Right atrium auricular region (tissue), 2 donors: ENCODE data around the gene HERC2. TPM values are rescaled to one million over a fixed set of nuclear protein-coding genes. Genes with fewer than 3 reads are reported as not detected.

Source experiments
- DNase-seq: peaks from one replicate; pipeline ENCODE4 v3.0.0-alpha.2; 2019; ENCODE audit warnings: low spot score
- H3K27ac ChIP-seq, 2 donors: fragments of 200-600 bp; sonication (generic); 1 replicate in 1 of 2; 2 replicates in 1 of 2; pipeline ENCODE4 v1.5.1; 2016 to 2019
- H3K27me3 ChIP-seq, 2 donors: fragments of 200-600 bp; sonication (generic); one replicate each; pipeline versions ENCODE4 v1.5.1 to v1.6.0; 2017 to 2019
- H3K36me3 ChIP-seq: fragments of 200-600 bp; sonication (generic); one replicate; pipeline ENCODE4 v1.5.1; 2016
- H3K4me1 ChIP-seq, 2 donors: fragments of 200-600 bp; sonication (generic); one replicate each; pipeline versions ENCODE4 v1.5.1 to v1.6.0; 2017 to 2019
- H3K4me3 ChIP-seq, 2 donors: fragments of 200-600 bp; sonication (generic); 1 replicate in 1 of 2; 2 replicates in 1 of 2; pipeline ENCODE4 v1.5.1; 2017 to 2019; ENCODE audit warnings: mild to moderate bottlenecking in 1 of 2, moderate library complexity in 1 of 2
- H3K9me3 ChIP-seq, 2 donors: fragments of 200-600 bp; sonication (generic); one replicate each; pipeline ENCODE4 v1.5.1; 2019
- CTCF ChIP-seq, 2 donors: fragments of 200-600 bp; sonication (generic); IDR thresholded peaks; one replicate each; pipeline ENCODE4 v1.5.1; 2019; ENCODE audit warnings: antibody characterized with exemption in 2 of 2
- total RNA-seq, 2 donors: library from RNA; depleted of rRNA; stranded (reverse); fragments of >200 nt; gene quantifications; one replicate each; pipeline ENCODE4 v1.1.0, GENCODE V29; 2016

The HERC2 gene
- total RNA-seq, 2 donors from 2014 or later: 50.8 to 62.4 TPM

DNA sequence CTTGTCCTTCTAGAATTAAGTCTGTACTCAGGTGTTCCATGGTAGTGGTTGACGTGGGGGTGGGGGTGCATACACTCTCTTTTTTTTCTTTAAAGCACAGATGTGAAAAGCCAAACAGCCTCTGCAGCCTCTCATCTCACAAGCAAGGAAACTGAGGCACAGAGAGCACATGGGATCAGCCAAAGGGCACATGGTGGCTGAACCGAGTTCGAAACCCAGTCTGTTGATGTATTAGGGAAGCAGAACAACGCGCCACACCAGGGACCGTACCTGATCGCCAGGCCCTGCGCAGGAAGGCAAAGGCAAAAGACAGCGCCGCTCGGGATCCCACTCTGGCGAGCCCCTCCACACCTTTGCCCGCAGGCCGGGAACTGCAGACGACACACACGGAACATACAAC is 47.3 kb downstream of the HERC2 start:
- H3K9me3 ChIP-seq: no peaks in the 10 kb centered on the region
- H3K4me3 ChIP-seq: no peak overlapping the region
- TF ChIP-seq CTCF (IDR thresholded peaks at IDR 0.05): no peak
- H3K4me1 ChIP-seq: no peaks in the 10 kb centered on the region
- H3K27me3 ChIP-seq: no peaks in the 10 kb centered on the region
- H3K27ac ChIP-seq: no peak overlapping the region
- peaks cover 37% of the 10 kb centered on the region for H3K36me3 ChIP-seq
- no peak for DNase-seq

DNA sequence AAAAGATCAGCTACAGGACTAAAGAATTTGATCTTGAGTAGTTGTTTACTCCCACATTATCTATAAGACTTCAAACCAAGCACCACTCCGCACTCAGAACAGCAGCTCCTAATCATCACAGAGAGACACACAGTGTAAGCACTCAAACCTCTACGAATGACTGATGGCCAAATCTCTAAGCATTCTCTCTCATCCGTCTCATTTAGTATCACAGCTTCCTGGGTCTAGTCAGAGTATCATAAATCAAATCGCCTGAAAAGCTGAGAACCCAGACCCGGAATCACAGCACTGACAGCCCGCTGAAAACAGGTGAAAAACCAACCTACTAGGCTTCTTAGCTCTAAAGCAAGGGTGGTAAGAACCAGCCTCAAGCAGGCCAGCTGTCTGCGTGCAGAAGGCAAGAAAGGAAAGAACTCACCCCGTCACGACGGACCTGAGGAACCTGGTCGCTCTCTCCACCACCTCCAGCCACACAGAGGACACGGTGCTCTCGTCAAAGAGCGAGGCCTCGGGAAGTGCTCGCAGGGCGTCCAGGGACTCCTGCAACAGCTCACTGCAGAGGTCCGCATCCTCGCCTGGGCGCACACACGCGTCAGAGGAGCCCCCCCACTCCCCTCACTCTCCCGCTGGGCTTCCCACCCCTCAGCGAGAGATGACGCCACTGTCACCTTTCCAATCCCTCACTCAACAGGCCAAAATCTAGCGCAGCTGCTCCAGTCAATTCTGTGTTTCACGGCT is 47.9 kb downstream of the HERC2 start:
- H3K9me3 ChIP-seq: no peaks in the 10 kb centered on the region
- H3K4me3 ChIP-seq: no peak overlapping the region
- H3K4me1 ChIP-seq: no peaks in the 10 kb centered on the region
- no peak for TF ChIP-seq CTCF (IDR thresholded peaks at IDR 0.05)
- peaks cover 39% of the 10 kb centered on the region for H3K36me3 ChIP-seq
- no peaks in the 10 kb centered on the region for H3K27me3 ChIP-seq
- DNase-seq: no peak
- H3K27ac ChIP-seq: no peak overlapping the region

DNA sequence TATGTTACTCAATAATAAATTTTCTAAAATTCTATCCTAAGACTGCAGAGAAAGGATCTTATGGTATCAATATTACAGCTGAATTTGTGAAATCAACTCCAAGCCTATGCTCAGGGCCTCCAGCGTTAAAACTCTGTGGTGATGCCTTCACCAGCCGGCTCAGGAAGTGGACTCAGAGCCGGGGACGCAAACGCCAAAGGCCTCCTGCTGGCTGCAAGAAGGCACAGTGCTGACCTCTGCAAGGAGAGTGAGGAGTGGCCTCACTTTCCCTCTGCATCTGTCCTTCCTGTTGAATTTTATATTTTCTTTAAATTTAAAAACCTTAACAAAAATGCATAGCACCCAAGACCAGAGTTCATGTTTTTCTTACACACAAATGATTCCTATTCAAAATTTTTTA is 48.5 kb downstream of the HERC2 start:
- Histone ChIP-seq H3K27ac (no peak overlapping the region), H3K4me3 (no peak overlapping the region), H3K27me3 (no peaks in the 10 kb centered on the region), H3K4me1 (no peaks in the 10 kb centered on the region), H3K36me3 (peaks cover 45% of the 10 kb centered on the region), H3K9me3 (no peaks in the 10 kb centered on the region)
- peak in 1 of 2 donors; percentile 31 for TF ChIP-seq CTCF (IDR thresholded peaks at IDR 0.05)
- no peak for DNase-seq

DNA sequence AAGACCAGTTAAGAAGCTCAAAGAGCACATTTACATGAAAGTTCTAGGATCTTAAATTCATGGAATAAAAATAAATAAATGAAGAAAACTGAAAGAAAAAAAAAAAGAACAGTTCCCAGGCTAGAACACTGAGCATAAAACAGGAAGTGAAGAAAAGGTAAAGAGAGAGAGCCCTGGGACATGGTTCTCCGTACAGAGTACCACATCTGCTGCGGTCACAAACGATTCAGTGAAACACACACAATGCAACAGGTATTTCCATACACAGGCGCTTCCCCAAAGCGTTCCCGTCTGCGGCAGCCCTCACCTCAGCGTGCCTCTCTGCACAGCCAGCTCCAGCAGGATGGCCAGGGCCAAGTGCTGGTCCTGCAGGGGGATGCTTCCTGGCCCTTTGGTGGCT is 49.4 kb downstream of the HERC2 start:
- no peak for TF ChIP-seq CTCF (IDR thresholded peaks at IDR 0.05)
- H3K9me3 ChIP-seq: no peaks in the 10 kb centered on the region
- H3K27me3 ChIP-seq: no peaks in the 10 kb centered on the region
- no peak for DNase-seq
- H3K27ac ChIP-seq: no peak overlapping the region
- no peaks in the 10 kb centered on the region for H3K4me1 ChIP-seq
- peaks cover 54% of the 10 kb centered on the region for H3K36me3 ChIP-seq
- no peak overlapping the region for H3K4me3 ChIP-seq

- Histone ChIP-seq H3K9me3 (no peaks in the 10 kb centered on the region), H3K27ac (no peak overlapping the region), H3K4me3 (no peak overlapping the region), H3K27me3 (no peaks in the 10 kb centered on the region), H3K4me1 (no peaks in the 10 kb centered on the region), H3K36me3 (peaks cover 62% of the 10 kb centered on the region)
- no peak for DNase-seq
- TF ChIP-seq CTCF (IDR thresholded peaks at IDR 0.05): no peak
Observed at GRCh38 chr15:28271697-28272260, 50.2 kb downstream of the HERC2 start.
